Activated CD4-positive, CD25-positive, alpha-beta regulatory T cell (primary cell): ENCODE results near the gene HINT2.

Experiments used
- DNase-seq, 4 experiments: peaks; one replicate each; lab custom pipeline; 2025; lab: John Stamatoyannopoulos, UW

Gene HINT2

GRCh38 chr9:35814841-35815543 is at the start of gene HINT2:
HINT2 (minus strand) TSS chr9:35815042; CDS start chr9:35814979, 63 bp downstream.
- peak; percentile 84 to 94 (median 91) for DNase-seq

- no peak for DNase-seq
Measured at GRCh38 chr9:35863583-35863982, 48.7 kb upstream of the HINT2 start.

- DNase-seq = no peak
Measured at GRCh38 chr9:35862328-35862727, 47.5 kb upstream of the HINT2 start.

GRCh38 chr9:35861161-35861897 is 46.5 kb upstream of the HINT2 start:
- no peak for DNase-seq

- no peak for DNase-seq
Measured at GRCh38 chr9:35859990-35860339, 45.1 kb upstream of the HINT2 start.

- no peak for DNase-seq
Measured at GRCh38 chr9:35859310-35859989, 44.6 kb upstream of the HINT2 start.

- DNase-seq = no peak
Measured at GRCh38 chr9:35858458-35858857, 43.6 kb upstream of the HINT2 start.

GRCh38 chr9:35856882-35857281 is 42.0 kb upstream of the HINT2 start:
- DNase-seq = no peak

- no peak for DNase-seq
Measured at GRCh38 chr9:35856206-35856605, 41.4 kb upstream of the HINT2 start.

GRCh38 chr9:35854091-35854762 is 39.4 kb upstream of the HINT2 start:
- no peak for DNase-seq

GRCh38 chr9:35852876-35853865 is 38.3 kb upstream of the HINT2 start:
- DNase-seq = no peak

GRCh38 chr9:35852267-35852815 is 37.5 kb upstream of the HINT2 start:
- DNase-seq = no peak

GRCh38 chr9:35847792-35848572 is 33.1 kb upstream of the HINT2 start:
- peak in 1 of 4 experiments; percentile 8 for DNase-seq

- no peak for DNase-seq
Measured at GRCh38 chr9:35845824-35846771, 31.3 kb upstream of the HINT2 start.

GRCh38 chr9:35844628-35845270 is 29.9 kb upstream of the HINT2 start:
- DNase-seq = no peak

- DNase-seq = no peak
Measured at GRCh38 chr9:35842795-35843194, 28.0 kb upstream of the HINT2 start.

- DNase-seq = no peak
Measured at GRCh38 chr9:35842020-35842745, 27.3 kb upstream of the HINT2 start.

- DNase-seq = no peak
Measured at GRCh38 chr9:35841645-35841900, 26.7 kb upstream of the HINT2 start.
